Mesendoderm (in vitro differentiated cells): ENCODE measurements around the gene CEMIP.
A peak's percentile ranks its signal among the peaks of the same experiment; 100 is the strongest.

ENCODE experiments used
- DNase-seq: peaks from one replicate; pipeline ENCODE4 v3.0.0; 2013
- H2AK5ac ChIP-seq: 2 replicates; pipeline ENCODE4 v1.6.1; 2013; ENCODE audit warnings: low read length, inconsistent platforms
- H2BK120ac ChIP-seq: 2 replicates; pipeline ENCODE4 v1.6.1; 2013; ENCODE audit warnings: low read depth, mild to moderate bottlenecking, low read length, moderate library complexity, mixed read lengths
- H2BK15ac ChIP-seq: replicated peaks from 2 replicates; pipeline ENCODE4 v1.6.1; 2013; ENCODE audit warnings: low read depth, mild to moderate bottlenecking, moderate library complexity
- H2BK5ac ChIP-seq: 2 replicates; pipeline ENCODE4 v1.6.1; 2013; ENCODE audit warnings: low read length, inconsistent platforms
- H3K18ac ChIP-seq: 2 replicates; pipeline ENCODE4 v1.6.1; 2013; ENCODE audit warnings: mild to moderate bottlenecking, low read length, mixed read lengths
- H3K23ac ChIP-seq: one replicate; pipeline ENCODE4 v1.6.1; 2013; ENCODE audit warnings: low read length
- H3K27ac ChIP-seq: 2 replicates; pipeline ENCODE4 v1.5.1; 2013; ENCODE audit warnings: low read depth, mild to moderate bottlenecking, inconsistent platforms, low read length, moderate library complexity
- H3K27me3 ChIP-seq: 2 replicates; pipeline ENCODE4 v1.6.1; 2013; ENCODE audit warnings: low read length, control low read depth, mild to moderate bottlenecking, inconsistent platforms; ENCODE audit not compliant: insufficient read depth, poor library complexity
- H3K36me3 ChIP-seq: 2 replicates; pipeline ENCODE4 v1.6.1; 2013; ENCODE audit warnings: low read length, inconsistent platforms; ENCODE audit not compliant: control insufficient read depth, insufficient read depth
- H3K4ac ChIP-seq: one replicate; pipeline ENCODE4 v1.6.1; 2013; ENCODE audit warnings: low read depth, mild to moderate bottlenecking, low read length, moderate library complexity
- H3K4me1 ChIP-seq: 2 replicates; pipeline ENCODE4 v1.6.1; 2013; ENCODE audit warnings: low read depth, low read length, inconsistent platforms; ENCODE audit not compliant: control insufficient read depth
- H3K4me2 ChIP-seq: 2 replicates; pipeline ENCODE4 v1.6.1; 2013; ENCODE audit warnings: low read length
- H3K4me3 ChIP-seq: 2 replicates; pipeline ENCODE4 v1.5.1; 2013; ENCODE audit warnings: mild to moderate bottlenecking, low read length
- H3K56ac ChIP-seq: one replicate; pipeline ENCODE4 v1.6.1; 2013; ENCODE audit warnings: low read length
- H3K79me1 ChIP-seq: 2 replicates; pipeline ENCODE4 v1.6.1; 2013; ENCODE audit warnings: low read length, inconsistent platforms
- H3K79me2 ChIP-seq: 2 replicates; pipeline ENCODE4 v1.6.1; 2013; ENCODE audit warnings: mild to moderate bottlenecking, low read length; ENCODE audit not compliant: control insufficient read depth, insufficient read depth
- H3K9ac ChIP-seq: 2 replicates; pipeline ENCODE4 v1.6.1; 2013; ENCODE audit warnings: low read length, inconsistent platforms
- H4K5ac ChIP-seq: one replicate; pipeline ENCODE4 v1.6.1; 2013; ENCODE audit warnings: low read length
- H4K8ac ChIP-seq: one replicate; pipeline ENCODE4 v1.6.1; 2013; ENCODE audit warnings: low read depth, mild to moderate bottlenecking, control low read depth, low read length, moderate library complexity
- WGBS: extraction: QIAGEN DNeasy Blood & Tissue Kit; methylation state at CpG from one replicate; pipeline ENCODE4 v1.1.7; 2013; ENCODE audit warnings: low lambda C conversion rate, missing lambda C conversion rate; ENCODE audit not compliant: insufficient coverage; ENCODE audit errors: extremely low coverage; 5-methylcytosine and 5-hydroxymethylcytosine counted together

Gene CEMIP

GRCh38 chr15:80931721-80932512 lies 152.7 kb downstream of the CEMIP start:
- Histone ChIP-seq H3K4me2 (no peak overlapping the region), H3K79me2 (no peaks in the 10 kb centered on the region), H3K4ac (no peak overlapping the region), H2BK15ac (no peak overlapping the region), H4K5ac (no peak overlapping the region), H2BK5ac (no peak overlapping the region), H3K27me3 (no peaks in the 10 kb centered on the region), H3K23ac (no peak overlapping the region), H3K79me1 (no peaks in the 10 kb centered on the region), H3K9ac (no peak overlapping the region), H2AK5ac (no peak overlapping the region), H3K4me1 (peaks cover 10% of the 10 kb centered on the region), H3K27ac (no peak overlapping the region), H3K36me3 (no peaks in the 10 kb centered on the region), H3K4me3 (no peak overlapping the region), H3K56ac (no peak overlapping the region), H4K8ac (no peak overlapping the region), H2BK120ac (no peak overlapping the region), H3K18ac (no peak overlapping the region)
- no CpG with 5 or more reads among the region's 20 CpGs for WGBS
- DNase-seq: no peak

- H3K4me1 ChIP-seq: peaks cover 10% of the 10 kb centered on the region
- no peak overlapping the region for H2BK120ac ChIP-seq
- no peak overlapping the region for H4K8ac ChIP-seq
- H3K4ac ChIP-seq: no peak overlapping the region
- no peak overlapping the region for H3K27ac ChIP-seq
- H3K9ac ChIP-seq: no peak overlapping the region
- no peak overlapping the region for H3K4me3 ChIP-seq
- no peak overlapping the region for H3K18ac ChIP-seq
- no peak for DNase-seq
- no peaks in the 10 kb centered on the region for H3K36me3 ChIP-seq
- WGBS: no CpG with 5 or more reads among the region's 5 CpGs
- H3K79me1 ChIP-seq: no peaks in the 10 kb centered on the region
- no peaks in the 10 kb centered on the region for H3K27me3 ChIP-seq
- no peaks in the 10 kb centered on the region for H3K79me2 ChIP-seq
- H2BK15ac ChIP-seq: no peak overlapping the region
- no peak overlapping the region for H3K23ac ChIP-seq
- H3K4me2 ChIP-seq: no peak overlapping the region
- H2AK5ac ChIP-seq: no peak overlapping the region
- H2BK5ac ChIP-seq: no peak overlapping the region
- H4K5ac ChIP-seq: no peak overlapping the region
- H3K56ac ChIP-seq: no peak overlapping the region
Observed at GRCh38 chr15:80932513-80932815, 153.3 kb downstream of the CEMIP start.

- Histone ChIP-seq H2AK5ac (no peak overlapping the region), H3K9ac (no peak overlapping the region), H2BK5ac (no peak overlapping the region), H3K18ac (no peak overlapping the region), H2BK15ac (no peak overlapping the region), H3K4me2 (no peak overlapping the region), H3K27me3 (no peaks in the 10 kb centered on the region), H3K27ac (no peak overlapping the region), H3K4me1 (peaks cover 10% of the 10 kb centered on the region), H3K4ac (no peak overlapping the region), H3K79me2 (no peaks in the 10 kb centered on the region), H4K8ac (no peak overlapping the region), H3K79me1 (no peaks in the 10 kb centered on the region), H3K4me3 (no peak overlapping the region), H4K5ac (no peak overlapping the region), H2BK120ac (no peak overlapping the region), H3K23ac (no peak overlapping the region), H3K56ac (no peak overlapping the region), H3K36me3 (no peaks in the 10 kb centered on the region)
- WGBS: no CpG with 5 or more reads among the region's 15 CpGs
- DNase-seq: no peak
Observed at GRCh38 chr15:80932989-80933388, 153.8 kb downstream of the CEMIP start.

GRCh38 chr15:80934761-80935221 lies 155.6 kb downstream of the CEMIP start:
- H3K27ac ChIP-seq: no peak overlapping the region
- WGBS: no CpG with 5 or more reads among the region's 3 CpGs
- H2BK15ac ChIP-seq: no peak overlapping the region
- no peak overlapping the region for H3K9ac ChIP-seq
- H3K4me2 ChIP-seq: no peak overlapping the region
- H3K79me2 ChIP-seq: no peaks in the 10 kb centered on the region
- no peak overlapping the region for H3K56ac ChIP-seq
- no peak overlapping the region for H3K23ac ChIP-seq
- no peak overlapping the region for H2BK120ac ChIP-seq
- H3K4me1 ChIP-seq: peaks cover 10% of the 10 kb centered on the region
- no peak overlapping the region for H2BK5ac ChIP-seq
- no peak overlapping the region for H4K5ac ChIP-seq
- peak; percentile 97 for DNase-seq
- no peak overlapping the region for H4K8ac ChIP-seq
- no peaks in the 10 kb centered on the region for H3K27me3 ChIP-seq
- no peaks in the 10 kb centered on the region for H3K79me1 ChIP-seq
- no peaks in the 10 kb centered on the region for H3K36me3 ChIP-seq
- no peak overlapping the region for H3K4me3 ChIP-seq
- H2AK5ac ChIP-seq: no peak overlapping the region
- H3K4ac ChIP-seq: no peak overlapping the region
- H3K18ac ChIP-seq: no peak overlapping the region

- DNase-seq: no peak
- no peak overlapping the region for H3K18ac ChIP-seq
- no CpG with 5 or more reads among the region's 16 CpGs for WGBS
- no peak overlapping the region for H3K9ac ChIP-seq
- H3K4me2 ChIP-seq: no peak overlapping the region
- no peak overlapping the region for H3K56ac ChIP-seq
- H3K4me3 ChIP-seq: no peak overlapping the region
- H3K27me3 ChIP-seq: no peaks in the 10 kb centered on the region
- no peak overlapping the region for H2BK120ac ChIP-seq
- no peak overlapping the region for H2BK15ac ChIP-seq
- no peaks in the 10 kb centered on the region for H3K79me2 ChIP-seq
- H3K36me3 ChIP-seq: no peaks in the 10 kb centered on the region
- no peak overlapping the region for H2AK5ac ChIP-seq
- H4K5ac ChIP-seq: no peak overlapping the region
- no peak overlapping the region for H3K27ac ChIP-seq
- no peak overlapping the region for H3K4ac ChIP-seq
- no peak overlapping the region for H4K8ac ChIP-seq
- H3K4me1 ChIP-seq: peaks cover 10% of the 10 kb centered on the region
- no peak overlapping the region for H2BK5ac ChIP-seq
- no peak overlapping the region for H3K23ac ChIP-seq
- no peaks in the 10 kb centered on the region for H3K79me1 ChIP-seq
Observed at GRCh38 chr15:80936288-80937078, 157.3 kb downstream of the CEMIP start.
